Measurements from ENCODE around the gene SRRM1.
A peak's percentile ranks its signal among the peaks of the same experiment; 100 is the strongest.

Gene SRRM1, protein sequence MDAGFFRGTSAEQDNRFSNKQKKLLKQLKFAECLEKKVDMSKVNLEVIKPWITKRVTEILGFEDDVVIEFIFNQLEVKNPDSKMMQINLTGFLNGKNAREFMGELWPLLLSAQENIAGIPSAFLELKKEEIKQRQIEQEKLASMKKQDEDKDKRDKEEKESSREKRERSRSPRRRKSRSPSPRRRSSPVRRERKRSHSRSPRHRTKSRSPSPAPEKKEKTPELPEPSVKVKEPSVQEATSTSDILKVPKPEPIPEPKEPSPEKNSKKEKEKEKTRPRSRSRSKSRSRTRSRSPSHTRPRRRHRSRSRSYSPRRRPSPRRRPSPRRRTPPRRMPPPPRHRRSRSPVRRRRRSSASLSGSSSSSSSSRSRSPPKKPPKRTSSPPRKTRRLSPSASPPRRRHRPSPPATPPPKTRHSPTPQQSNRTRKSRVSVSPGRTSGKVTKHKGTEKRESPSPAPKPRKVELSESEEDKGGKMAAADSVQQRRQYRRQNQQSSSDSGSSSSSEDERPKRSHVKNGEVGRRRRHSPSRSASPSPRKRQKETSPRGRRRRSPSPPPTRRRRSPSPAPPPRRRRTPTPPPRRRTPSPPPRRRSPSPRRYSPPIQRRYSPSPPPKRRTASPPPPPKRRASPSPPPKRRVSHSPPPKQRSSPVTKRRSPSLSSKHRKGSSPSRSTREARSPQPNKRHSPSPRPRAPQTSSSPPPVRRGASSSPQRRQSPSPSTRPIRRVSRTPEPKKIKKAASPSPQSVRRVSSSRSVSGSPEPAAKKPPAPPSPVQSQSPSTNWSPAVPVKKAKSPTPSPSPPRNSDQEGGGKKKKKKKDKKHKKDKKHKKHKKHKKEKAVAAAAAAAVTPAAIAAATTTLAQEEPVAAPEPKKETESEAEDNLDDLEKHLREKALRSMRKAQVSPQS

DNA sequence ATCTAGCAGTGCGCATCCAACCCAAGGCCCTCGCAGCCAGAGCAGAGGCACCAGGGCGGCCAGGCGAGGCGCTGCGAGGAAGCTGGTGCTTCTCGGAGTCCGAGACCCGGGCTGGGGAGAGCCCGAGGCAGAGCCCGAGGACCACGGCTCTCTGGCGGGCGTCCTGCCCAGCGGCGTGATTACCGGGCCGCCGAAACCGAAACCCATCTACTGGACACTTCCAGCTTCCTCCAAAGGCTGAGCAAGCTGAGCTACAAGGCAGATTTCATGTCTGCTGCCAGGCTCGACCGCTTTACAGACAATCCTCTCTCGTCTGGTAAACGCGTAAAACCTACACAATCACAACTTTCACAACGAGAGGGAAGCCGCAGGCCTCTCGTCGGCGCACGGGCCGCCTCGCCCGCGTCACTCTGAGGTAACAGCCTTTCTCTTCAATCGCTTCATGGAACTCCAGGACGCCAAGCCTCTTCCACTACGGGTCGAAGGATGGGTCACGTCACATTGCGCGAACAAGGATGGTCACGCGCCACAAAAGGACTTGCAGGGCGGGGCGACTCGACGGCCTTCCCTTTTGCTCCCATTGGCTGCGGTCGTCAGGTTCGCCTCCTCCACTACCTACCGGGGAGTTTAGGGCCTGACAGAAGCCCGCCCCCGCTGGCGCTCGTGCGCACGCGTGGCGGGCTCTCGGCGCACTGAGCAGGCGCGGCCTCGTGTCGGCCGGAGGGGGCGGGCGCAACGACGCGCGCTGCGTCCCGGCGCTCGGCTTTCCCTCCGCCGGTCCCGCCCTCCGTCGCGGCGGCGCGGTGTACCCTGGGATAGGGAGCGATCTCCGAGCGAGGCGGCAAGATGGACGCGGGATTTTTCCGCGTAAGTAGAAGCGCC, at the start of gene SRRM1:
Gene SRRM1, plus strand, starts transcription at position 822 of the 882 bp plus-strand sequence. Its CDS starts 25 bp downstream, at position 847.
- Histone ChIP-seq H3K27ac (ENCODE audit: low read depth, low read length) (peak within 1 kb of the TSS; percentile 100), H3K4me1 (ENCODE audit: control insufficient read depth, insufficient read depth, low read length) (peaks cover 8% of the 10 kb centered on the region; the same call in 1 of the 2 replicates), H3K4me3 (ENCODE audit: low read depth, low read length) (peak within 1 kb of the TSS; percentile 99), H3K36me3 (ENCODE audit: control insufficient read depth, insufficient read depth, low read length) (peaks cover 30% of the 10 kb centered on the region), H3K27me3 (ENCODE audit: control insufficient read depth, insufficient read depth, low read length) (no peaks in the 10 kb centered on the region), H3K9me3 (ENCODE audit: control insufficient read depth, insufficient read depth, low read length) (no peaks in the 10 kb centered on the region), H3K9ac (ENCODE audit: low read depth, low read length) (peak within 1 kb of the TSS; percentile 96)

DNA sequence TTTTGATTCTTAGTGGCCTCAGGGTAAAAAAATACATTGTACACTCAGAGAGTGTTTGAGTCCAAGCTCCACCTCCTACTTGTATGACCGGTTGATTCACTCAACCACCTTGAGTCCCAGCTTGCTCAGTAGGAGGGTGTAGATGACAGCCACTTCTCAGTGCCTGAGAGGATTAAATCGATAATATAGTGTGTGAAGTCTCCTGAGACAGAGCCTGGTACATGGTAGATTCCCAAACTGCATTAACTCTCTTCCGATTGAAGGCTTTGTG, 48.8 kb upstream of the SRRM1 start:
- Histone ChIP-seq H3K27me3 (ENCODE audit: control insufficient read depth, insufficient read depth, low read length) (no peaks in the 10 kb centered on the region), H3K36me3 (ENCODE audit: control insufficient read depth, insufficient read depth, low read length) (no peaks in the 10 kb centered on the region), H3K9ac (ENCODE audit: low read depth, low read length) (no peak overlapping the region), H3K9me3 (ENCODE audit: control insufficient read depth, insufficient read depth, low read length) (no peaks in the 10 kb centered on the region), H3K4me1 (ENCODE audit: control insufficient read depth, insufficient read depth, low read length) (no peaks in the 10 kb centered on the region), H3K27ac (ENCODE audit: low read depth, low read length) (no peak overlapping the region), H3K4me3 (ENCODE audit: low read depth, low read length) (no peak overlapping the region)

- Histone ChIP-seq H3K4me3 (ENCODE audit: low read depth, low read length) (no peak overlapping the region), H3K27me3 (ENCODE audit: control insufficient read depth, insufficient read depth, low read length) (no peaks in the 10 kb centered on the region), H3K36me3 (ENCODE audit: control insufficient read depth, insufficient read depth, low read length) (no peaks in the 10 kb centered on the region), H3K9me3 (ENCODE audit: control insufficient read depth, insufficient read depth, low read length) (no peaks in the 10 kb centered on the region), H3K9ac (ENCODE audit: low read depth, low read length) (no peak overlapping the region), H3K4me1 (ENCODE audit: control insufficient read depth, insufficient read depth, low read length) (no peaks in the 10 kb centered on the region), H3K27ac (ENCODE audit: low read depth, low read length) (no peak overlapping the region)
Observed at GRCh38 chr1:24596401-24596880, 46.7 kb upstream of the SRRM1 start.

DNA sequence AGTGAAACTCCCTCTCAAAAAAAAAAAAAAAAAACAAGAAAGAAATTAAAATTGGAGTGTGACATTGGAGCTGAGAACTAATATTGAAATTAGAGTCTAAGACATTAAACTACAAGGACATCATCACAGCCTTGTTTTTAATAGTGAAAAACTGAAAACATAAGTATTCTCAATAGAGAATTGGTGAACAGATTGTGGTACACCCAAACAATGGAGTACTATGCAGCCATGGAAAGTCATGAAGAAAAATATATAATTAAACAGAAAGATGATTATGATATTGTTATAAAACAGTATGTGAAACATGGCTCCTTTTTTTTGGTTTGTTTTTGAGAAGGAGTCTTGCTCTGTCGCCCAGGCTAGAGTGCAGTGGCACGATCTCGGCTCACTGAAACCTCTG, 43.8 kb upstream of the SRRM1 start:
- H3K4me3 ChIP-seq (ENCODE audit: low read depth, low read length), result no peak overlapping the region
- H3K27me3 ChIP-seq (ENCODE audit: control insufficient read depth, insufficient read depth, low read length), result no peaks in the 10 kb centered on the region
- H3K9me3 ChIP-seq (ENCODE audit: control insufficient read depth, insufficient read depth, low read length), result no peaks in the 10 kb centered on the region
- no peaks in the 10 kb centered on the region for H3K4me1 ChIP-seq (ENCODE audit: control insufficient read depth, insufficient read depth, low read length)
- H3K36me3 ChIP-seq (ENCODE audit: control insufficient read depth, insufficient read depth, low read length), result no peaks in the 10 kb centered on the region
- no peak overlapping the region for H3K27ac ChIP-seq (ENCODE audit: low read depth, low read length)
- H3K9ac ChIP-seq (ENCODE audit: low read depth, low read length), result no peak overlapping the region

DNA sequence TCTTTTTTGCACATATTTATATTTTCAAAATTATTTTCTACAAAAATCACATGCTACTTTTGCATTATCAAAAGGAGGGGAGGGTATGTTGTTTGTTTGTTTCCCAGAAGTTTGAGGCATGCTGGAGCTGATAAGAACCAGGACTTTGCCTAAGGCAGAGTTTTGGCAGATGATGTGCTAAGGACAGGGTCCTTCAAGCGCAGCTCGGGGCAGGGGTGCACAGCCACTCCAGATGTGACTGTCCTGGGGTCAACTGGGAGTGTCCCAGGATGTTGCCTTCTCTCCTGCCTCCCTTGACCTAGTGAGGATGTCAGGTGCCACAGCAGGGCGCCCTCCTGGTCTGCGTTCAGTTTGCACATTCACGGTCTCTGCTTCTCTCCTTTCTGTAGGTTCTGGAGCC, 42.6 kb upstream of the SRRM1 start:
- Histone ChIP-seq H3K36me3 (ENCODE audit: control insufficient read depth, insufficient read depth, low read length) (no peaks in the 10 kb centered on the region), H3K27ac (ENCODE audit: low read depth, low read length) (no peak overlapping the region), H3K27me3 (ENCODE audit: control insufficient read depth, insufficient read depth, low read length) (no peaks in the 10 kb centered on the region), H3K9ac (ENCODE audit: low read depth, low read length) (no peak overlapping the region), H3K4me1 (ENCODE audit: control insufficient read depth, insufficient read depth, low read length) (no peaks in the 10 kb centered on the region), H3K4me3 (ENCODE audit: low read depth, low read length) (no peak overlapping the region), H3K9me3 (ENCODE audit: control insufficient read depth, insufficient read depth, low read length) (no peaks in the 10 kb centered on the region)

DNA sequence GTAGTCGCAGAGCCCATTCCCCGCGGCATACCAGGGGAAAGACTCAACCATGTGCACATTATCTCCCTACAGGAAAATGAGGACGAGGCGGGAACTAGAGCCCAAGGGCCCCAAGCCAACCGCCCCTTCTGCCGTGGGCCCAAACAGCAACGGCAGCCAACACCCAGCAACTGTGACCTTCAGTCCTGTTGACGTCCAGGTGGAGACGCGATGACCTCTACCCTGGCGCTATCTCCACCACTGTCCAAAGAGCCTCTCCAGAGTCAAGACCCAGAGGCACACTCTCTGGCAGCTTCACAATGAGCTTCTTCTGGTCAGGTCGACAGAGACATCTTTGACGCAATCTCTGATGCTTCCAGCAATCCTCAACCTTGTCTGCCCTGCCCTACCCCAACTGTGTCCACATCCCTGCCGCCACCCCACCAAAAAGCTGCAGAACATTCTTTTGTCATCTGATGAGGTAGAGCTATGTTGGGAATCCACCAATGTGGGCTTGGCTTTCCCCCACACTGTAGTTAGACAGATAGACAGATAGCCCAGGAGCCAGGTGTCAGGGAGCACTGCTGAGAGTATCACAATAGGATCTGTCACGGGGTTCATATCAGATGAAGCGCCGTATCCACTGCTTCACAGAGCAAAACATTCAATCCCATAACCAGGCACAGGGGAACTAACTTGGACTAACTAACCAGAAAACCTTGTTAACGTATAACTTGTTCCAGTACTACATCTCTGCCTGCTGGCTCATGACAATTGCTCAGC, 37.4 kb upstream of the SRRM1 start:
- H3K9ac ChIP-seq (ENCODE audit: low read depth, low read length), result no peak overlapping the region
- H3K36me3 ChIP-seq (ENCODE audit: control insufficient read depth, insufficient read depth, low read length), result no peaks in the 10 kb centered on the region
- no peaks in the 10 kb centered on the region for H3K9me3 ChIP-seq (ENCODE audit: control insufficient read depth, insufficient read depth, low read length)
- H3K4me1 ChIP-seq (ENCODE audit: control insufficient read depth, insufficient read depth, low read length), result no peaks in the 10 kb centered on the region
- no peaks in the 10 kb centered on the region for H3K27me3 ChIP-seq (ENCODE audit: control insufficient read depth, insufficient read depth, low read length)
- H3K27ac ChIP-seq (ENCODE audit: low read depth, low read length), result no peak overlapping the region
- no peak overlapping the region for H3K4me3 ChIP-seq (ENCODE audit: low read depth, low read length)

- Histone ChIP-seq H3K9ac (ENCODE audit: low read depth, low read length) (no peak overlapping the region), H3K36me3 (ENCODE audit: control insufficient read depth, insufficient read depth, low read length) (no peaks in the 10 kb centered on the region), H3K4me3 (ENCODE audit: low read depth, low read length) (no peak overlapping the region), H3K27me3 (ENCODE audit: control insufficient read depth, insufficient read depth, low read length) (no peaks in the 10 kb centered on the region), H3K4me1 (ENCODE audit: control insufficient read depth, insufficient read depth, low read length) (no peaks in the 10 kb centered on the region), H3K27ac (ENCODE audit: low read depth, low read length) (no peak overlapping the region), H3K9me3 (ENCODE audit: control insufficient read depth, insufficient read depth, low read length) (no peaks in the 10 kb centered on the region)
Observed at GRCh38 chr1:24606296-24606605, 36.9 kb upstream of the SRRM1 start.

GRCh38 chr1:24606621-24607020, 36.5 kb upstream of the SRRM1 start:
- H3K27me3 ChIP-seq (ENCODE audit: control insufficient read depth, insufficient read depth, low read length), result no peaks in the 10 kb centered on the region
- H3K4me3 ChIP-seq (ENCODE audit: low read depth, low read length), result no peak overlapping the region
- no peaks in the 10 kb centered on the region for H3K9me3 ChIP-seq (ENCODE audit: control insufficient read depth, insufficient read depth, low read length)
- H3K36me3 ChIP-seq (ENCODE audit: control insufficient read depth, insufficient read depth, low read length), result no peaks in the 10 kb centered on the region
- H3K9ac ChIP-seq (ENCODE audit: low read depth, low read length), result no peak overlapping the region
- no peaks in the 10 kb centered on the region for H3K4me1 ChIP-seq (ENCODE audit: control insufficient read depth, insufficient read depth, low read length)
- no peak overlapping the region for H3K27ac ChIP-seq (ENCODE audit: low read depth, low read length)

GRCh38 chr1:24609949-24610517, 33.1 kb upstream of the SRRM1 start:
- H3K36me3 ChIP-seq (ENCODE audit: control insufficient read depth, insufficient read depth, low read length), result no peaks in the 10 kb centered on the region
- H3K27me3 ChIP-seq (ENCODE audit: control insufficient read depth, insufficient read depth, low read length), result no peaks in the 10 kb centered on the region
- H3K9ac ChIP-seq (ENCODE audit: low read depth, low read length), result no peak overlapping the region
- no peaks in the 10 kb centered on the region for H3K9me3 ChIP-seq (ENCODE audit: control insufficient read depth, insufficient read depth, low read length)
- no peaks in the 10 kb centered on the region for H3K4me1 ChIP-seq (ENCODE audit: control insufficient read depth, insufficient read depth, low read length)
- no peak overlapping the region for H3K27ac ChIP-seq (ENCODE audit: low read depth, low read length)
- H3K4me3 ChIP-seq (ENCODE audit: low read depth, low read length), result no peak overlapping the region

DNA sequence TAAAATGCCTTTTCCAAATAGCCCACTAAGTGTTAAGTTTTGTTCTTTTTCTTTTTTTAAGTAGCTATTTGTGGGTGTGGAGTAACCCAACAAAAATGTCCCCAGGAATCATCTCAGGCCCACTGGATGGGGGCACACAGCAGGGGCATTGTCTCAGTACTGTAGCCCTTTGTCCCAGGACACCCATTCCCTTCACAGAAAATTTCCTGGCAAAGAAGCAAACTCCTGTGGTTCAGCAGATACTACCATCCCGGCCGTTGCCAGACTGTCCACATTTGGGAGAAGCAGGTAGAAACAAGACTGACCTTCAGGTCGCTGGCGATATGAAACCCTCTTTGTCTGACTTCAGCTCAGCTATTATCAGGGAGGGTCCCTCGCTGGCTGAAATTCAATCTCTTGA, 23.7 kb upstream of the SRRM1 start:
- no peak overlapping the region for H3K27ac ChIP-seq (ENCODE audit: low read depth, low read length)
- H3K36me3 ChIP-seq (ENCODE audit: control insufficient read depth, insufficient read depth, low read length), result no peaks in the 10 kb centered on the region
- no peaks in the 10 kb centered on the region for H3K27me3 ChIP-seq (ENCODE audit: control insufficient read depth, insufficient read depth, low read length)
- H3K9me3 ChIP-seq (ENCODE audit: control insufficient read depth, insufficient read depth, low read length), result no peaks in the 10 kb centered on the region
- no peak overlapping the region for H3K9ac ChIP-seq (ENCODE audit: low read depth, low read length)
- H3K4me1 ChIP-seq (ENCODE audit: control insufficient read depth, insufficient read depth, low read length), result no peaks in the 10 kb centered on the region
- H3K4me3 ChIP-seq (ENCODE audit: low read depth, low read length), result no peak overlapping the region

Data from HUES48 (cell line).